ENCODE measurements around the gene CNTNAP2. TPM values are rescaled to one million over a fixed set of nuclear protein-coding genes. Genes with fewer than 3 reads are reported as not detected.

The CNTNAP2 gene
- total RNA-seq, 3 donors from 2014 or later (not counting 1 experiment from before 2014, with no cell fraction given) = 0.18 to 1.1 TPM; not detected in 1

DNA sequence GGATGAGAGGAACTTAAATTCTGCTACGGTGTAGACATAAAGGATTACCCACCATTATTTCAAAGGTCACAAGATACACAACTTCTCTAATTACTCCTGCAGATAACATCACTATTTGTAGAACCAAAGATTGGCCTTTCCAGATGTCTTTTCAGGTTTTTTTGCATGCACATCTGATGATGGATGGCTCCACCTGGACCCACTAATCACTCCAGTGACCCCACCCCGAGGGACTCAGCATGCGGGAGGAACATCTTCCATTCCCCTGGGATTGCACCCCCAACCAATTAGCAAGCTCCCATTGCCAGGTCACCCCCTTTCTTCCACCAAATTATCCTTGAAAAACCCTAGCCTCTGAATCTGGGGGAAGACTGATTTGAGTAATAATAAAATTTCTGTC, 608.9 kb downstream of the CNTNAP2 start:
- no peaks in the 10 kb centered on the region for H3K9me3 ChIP-seq (ENCODE audit: control insufficient read depth, insufficient read depth, low read length)
- H3K36me3 Mint-ChIP-seq = no peaks in the 10 kb centered on the region
- H3K4me3 ChIP-seq (ENCODE audit: low read length) = no peak overlapping the region
- 93% methylated on average over 3 of the region's 3 CpGs for WGBS (ENCODE audit: insufficient coverage)
- H3K27ac ChIP-seq (ENCODE audit: low read length) = no peak overlapping the region
- TF ChIP-seq, protein P1, sequence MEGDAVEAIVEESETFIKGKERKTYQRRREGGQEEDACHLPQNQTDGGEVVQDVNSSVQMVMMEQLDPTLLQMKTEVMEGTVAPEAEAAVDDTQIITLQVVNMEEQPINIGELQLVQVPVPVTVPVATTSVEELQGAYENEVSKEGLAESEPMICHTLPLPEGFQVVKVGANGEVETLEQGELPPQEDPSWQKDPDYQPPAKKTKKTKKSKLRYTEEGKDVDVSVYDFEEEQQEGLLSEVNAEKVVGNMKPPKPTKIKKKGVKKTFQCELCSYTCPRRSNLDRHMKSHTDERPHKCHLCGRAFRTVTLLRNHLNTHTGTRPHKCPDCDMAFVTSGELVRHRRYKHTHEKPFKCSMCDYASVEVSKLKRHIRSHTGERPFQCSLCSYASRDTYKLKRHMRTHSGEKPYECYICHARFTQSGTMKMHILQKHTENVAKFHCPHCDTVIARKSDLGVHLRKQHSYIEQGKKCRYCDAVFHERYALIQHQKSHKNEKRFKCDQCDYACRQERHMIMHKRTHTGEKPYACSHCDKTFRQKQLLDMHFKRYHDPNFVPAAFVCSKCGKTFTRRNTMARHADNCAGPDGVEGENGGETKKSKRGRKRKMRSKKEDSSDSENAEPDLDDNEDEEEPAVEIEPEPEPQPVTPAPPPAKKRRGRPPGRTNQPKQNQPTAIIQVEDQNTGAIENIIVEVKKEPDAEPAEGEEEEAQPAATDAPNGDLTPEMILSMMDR (IDR thresholded peaks at IDR 0.05) = no peak
- H3K36me3 ChIP-seq (ENCODE audit: control insufficient read depth, insufficient read depth, low read length) = no peaks in the 10 kb centered on the region
- DNase-seq (no peak), ATAC-seq (no peak)
- H3K27me3 Mint-ChIP-seq (ENCODE audit: low read depth in 2 of 2) = no peaks in the 10 kb centered on the region
- H3K4me1 ChIP-seq (ENCODE audit: control insufficient read depth, insufficient read depth, low read length) = no peaks in the 10 kb centered on the region
- H3K27me3 ChIP-seq (ENCODE audit: control insufficient read depth, insufficient read depth, low read length) = no peaks in the 10 kb centered on the region
- H3K9me3 Mint-ChIP-seq = peaks cover 4 to 11% of the 10 kb centered on the region in 2 donors
- no peak overlapping the region for H3K27ac Mint-ChIP-seq
- intact Hi-C loops (cut with micrococcal nuclease) = no loop called here
- H3K4me1 Mint-ChIP-seq = no peaks in the 10 kb centered on the region
- H3K4me3 Mint-ChIP-seq = no peak overlapping the region

GRCh38 chr7:146728141-146728540, 611.5 kb downstream of the CNTNAP2 start:
- no peak overlapping the region for H3K27ac Mint-ChIP-seq
- no peak overlapping the region for H3K4me3 ChIP-seq (ENCODE audit: low read length)
- DNase-seq = no peak
- H3K36me3 ChIP-seq (ENCODE audit: control insufficient read depth, insufficient read depth, low read length) = no peaks in the 10 kb centered on the region
- no peaks in the 10 kb centered on the region for H3K27me3 Mint-ChIP-seq (ENCODE audit: low read depth in 2 of 2)
- WGBS (ENCODE audit: insufficient coverage) = 88% methylated on average over 5 of the region's 5 CpGs
- intact Hi-C loops (cut with micrococcal nuclease) = no loop called here
- no peaks in the 10 kb centered on the region for H3K27me3 ChIP-seq (ENCODE audit: control insufficient read depth, insufficient read depth, low read length)
- no peak overlapping the region for H3K27ac ChIP-seq (ENCODE audit: low read length)
- TF ChIP-seq, protein P1 (IDR thresholded peaks at IDR 0.05) = no peak
- H3K4me1 ChIP-seq (ENCODE audit: control insufficient read depth, insufficient read depth, low read length) = no peaks in the 10 kb centered on the region
- H3K4me1 Mint-ChIP-seq = no peaks in the 10 kb centered on the region
- H3K4me3 Mint-ChIP-seq = no peak overlapping the region
- ATAC-seq = no peak
- peaks cover 6 to 11% of the 10 kb centered on the region in 2 donors for H3K9me3 Mint-ChIP-seq
- H3K9me3 ChIP-seq (ENCODE audit: control insufficient read depth, insufficient read depth, low read length) = no peaks in the 10 kb centered on the region
- H3K36me3 Mint-ChIP-seq = no peaks in the 10 kb centered on the region

DNA sequence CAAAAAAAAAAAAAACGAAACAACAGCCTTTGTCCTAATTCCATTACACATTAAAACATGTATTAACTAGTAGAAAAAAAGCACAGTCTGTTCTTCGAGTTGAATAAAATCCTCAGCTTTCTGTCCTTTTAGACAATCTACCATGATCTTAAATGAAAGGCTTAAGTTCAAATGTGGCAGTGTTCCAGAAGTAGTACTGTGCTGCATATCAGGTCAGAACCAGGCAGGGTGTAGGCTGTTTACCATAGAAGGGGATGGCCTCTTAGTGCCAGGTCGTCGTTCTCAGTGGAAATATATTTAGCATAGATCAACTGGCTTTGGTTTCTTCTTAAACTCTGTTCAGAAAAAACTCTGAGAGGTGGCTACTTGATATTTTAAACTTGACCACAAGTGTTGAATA, 612.0 kb downstream of the CNTNAP2 start:
- TF ChIP-seq, protein P1 (IDR thresholded peaks at IDR 0.05) = no peak
- no peaks in the 10 kb centered on the region for H3K36me3 ChIP-seq (ENCODE audit: control insufficient read depth, insufficient read depth, low read length)
- H3K36me3 Mint-ChIP-seq = no peaks in the 10 kb centered on the region

DNA sequence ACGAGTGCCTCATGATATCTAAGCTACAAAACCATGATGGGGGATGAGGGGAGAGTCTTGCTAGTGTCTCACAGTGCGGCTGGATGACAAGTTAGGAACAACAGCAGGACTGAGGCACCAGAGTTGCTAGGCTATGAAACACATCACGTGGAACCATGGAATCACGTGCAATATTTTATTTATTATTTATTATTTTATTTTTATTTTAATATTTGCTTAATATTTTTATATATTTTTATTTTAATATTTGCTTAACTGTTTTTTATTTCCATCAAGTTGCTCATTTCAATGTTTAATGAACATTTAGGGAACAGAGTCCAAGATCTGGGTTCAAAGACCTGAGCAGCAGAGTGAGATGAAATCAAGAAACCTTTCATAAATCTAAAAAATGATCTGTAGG, 614.6 kb downstream of the CNTNAP2 start:
- no peaks in the 10 kb centered on the region for H3K36me3 Mint-ChIP-seq
- DNase-seq (no peak), ATAC-seq (no peak)
- H3K9me3 Mint-ChIP-seq = peaks cover 6 to 10% of the 10 kb centered on the region in 2 donors
- WGBS (ENCODE audit: insufficient coverage) = 80% methylated on average over 2 of the region's 4 CpGs
- Histone ChIP-seq H3K4me3 (ENCODE audit: low read length) (no peak overlapping the region), H3K9me3 (ENCODE audit: control insufficient read depth, insufficient read depth, low read length) (no peaks in the 10 kb centered on the region), H3K27ac (ENCODE audit: low read length) (no peak overlapping the region), H3K27me3 (ENCODE audit: control insufficient read depth, insufficient read depth, low read length) (no peaks in the 10 kb centered on the region), H3K4me1 (ENCODE audit: control insufficient read depth, insufficient read depth, low read length) (no peaks in the 10 kb centered on the region), H3K36me3 (ENCODE audit: control insufficient read depth, insufficient read depth, low read length) (no peaks in the 10 kb centered on the region)
- H3K27ac Mint-ChIP-seq = no peak overlapping the region
- no peaks in the 10 kb centered on the region for H3K4me1 Mint-ChIP-seq
- intact Hi-C loops (cut with micrococcal nuclease) = no loop called here
- H3K4me3 Mint-ChIP-seq = no peak overlapping the region
- TF ChIP-seq, protein P1 (IDR thresholded peaks at IDR 0.05) = no peak
- no peaks in the 10 kb centered on the region for H3K27me3 Mint-ChIP-seq (ENCODE audit: low read depth in 2 of 2)

More for the DNA sequence above, 612.0 kb downstream of the CNTNAP2 start:
- Histone ChIP-seq H3K9me3 (ENCODE audit: control insufficient read depth, insufficient read depth, low read length) (no peaks in the 10 kb centered on the region), H3K27me3 (ENCODE audit: control insufficient read depth, insufficient read depth, low read length) (no peaks in the 10 kb centered on the region), H3K4me1 (ENCODE audit: control insufficient read depth, insufficient read depth, low read length) (no peaks in the 10 kb centered on the region), H3K4me3 (ENCODE audit: low read length) (no peak overlapping the region), H3K27ac (ENCODE audit: low read length) (no peak overlapping the region)
- 78% methylated on average over 4 of the region's 4 CpGs for WGBS (ENCODE audit: insufficient coverage)
- H3K27ac Mint-ChIP-seq = no peak overlapping the region
- H3K9me3 Mint-ChIP-seq = peaks cover 6 to 11% of the 10 kb centered on the region in 2 donors
- no peak overlapping the region for H3K4me3 Mint-ChIP-seq
- no peaks in the 10 kb centered on the region for H3K27me3 Mint-ChIP-seq (ENCODE audit: low read depth in 2 of 2)
- intact Hi-C loops (cut with micrococcal nuclease) = no loop called here
- no peak for DNase-seq
- no peaks in the 10 kb centered on the region for H3K4me1 Mint-ChIP-seq
- ATAC-seq = no peak

Data from natural killer cell (primary cell).